ENCODE results near the gene CYB561D1. TPM values are rescaled to one million over a fixed set of nuclear protein-coding genes. Genes with fewer than 3 reads are reported as not detected.
"Not testable (repeated sequence)": the region's sequence is repeated elsewhere in the genome, so short reads cannot be mapped to it uniquely, and the experiment has no call there.

Gene CYB561D1
- total RNA-seq, 2 donors from 2014 or later: 21.0 to 23.5 TPM

DNA sequence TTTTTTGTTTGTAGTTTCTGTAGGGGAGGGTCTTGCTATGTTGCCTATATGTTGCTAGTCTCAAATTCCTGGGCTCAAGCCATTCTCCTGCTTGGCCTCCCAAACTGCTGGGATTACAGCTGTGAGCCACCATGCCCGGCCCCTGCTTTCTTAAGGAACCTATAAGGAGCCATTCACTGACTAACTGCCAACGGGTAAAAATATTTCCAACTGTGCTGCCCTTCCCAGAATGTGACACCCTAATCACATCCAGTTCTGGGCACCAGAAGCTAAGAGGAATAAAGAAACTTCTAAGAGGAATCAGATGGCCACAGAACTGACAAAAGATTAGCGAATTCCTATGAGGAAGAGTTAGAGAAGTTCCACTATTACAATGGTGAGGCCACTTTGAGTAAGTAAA, 21.1 kb upstream of the CYB561D1 start:
- Mint-ChIP-seq H3K27me3 (peaks cover 66% of the 10 kb centered on the region), H3K4me3 (no peak overlapping the region), H3K27ac (no peak overlapping the region), H3K4me1 (no peaks in the 10 kb centered on the region), H3K36me3 (ENCODE audit: low read depth) (no peaks in the 10 kb centered on the region)
- DNase-seq (no peak), ATAC-seq (no peak)
- H3K9me3 ChIP-seq (ENCODE audit: control insufficient read depth, low read length, poor library complexity, severe bottlenecking): no peaks in the 10 kb centered on the region

DNA sequence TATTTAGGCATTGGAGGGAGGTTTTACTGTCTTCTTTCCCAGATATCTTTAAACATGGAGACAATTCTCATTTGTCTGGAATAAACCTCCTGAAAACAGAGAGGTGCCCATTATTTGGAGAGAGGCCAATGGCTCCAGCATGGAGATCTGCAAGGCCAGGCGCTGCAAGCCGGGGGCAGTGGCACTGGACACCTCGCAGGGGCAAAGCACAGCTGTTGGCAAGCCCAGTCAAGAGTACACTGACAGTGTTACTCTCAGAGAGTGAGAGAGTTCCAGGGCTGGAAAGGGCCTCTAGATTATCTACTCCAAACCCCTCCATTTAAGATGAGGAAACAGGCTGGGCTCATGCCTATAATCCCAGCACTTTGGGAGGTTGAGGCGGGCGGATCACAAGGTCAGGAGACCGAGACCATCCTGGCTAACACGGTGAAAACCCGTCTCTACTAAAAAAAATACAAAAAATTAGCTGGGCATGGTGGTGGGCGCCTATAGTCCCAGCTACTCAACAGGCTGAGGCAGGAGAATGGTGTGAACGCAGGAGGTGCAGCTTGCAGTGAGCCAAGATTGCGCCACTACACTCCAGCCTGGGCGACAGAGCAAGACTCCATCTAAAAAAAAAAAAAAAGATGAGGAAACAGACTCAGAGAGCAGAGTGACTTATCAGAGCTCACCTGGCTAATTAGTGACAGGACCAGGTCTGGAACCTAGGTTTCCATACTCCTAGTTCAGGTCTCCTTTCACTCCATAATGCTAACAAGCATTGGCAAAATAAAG, 20.4 kb upstream of the CYB561D1 start:
- not testable (repeated sequence) for H3K4me1 Mint-ChIP-seq; H3K36me3 Mint-ChIP-seq (ENCODE audit: low read depth); ATAC-seq; DNase-seq; H3K4me3 Mint-ChIP-seq; H3K27ac Mint-ChIP-seq; H3K9me3 ChIP-seq (ENCODE audit: control insufficient read depth, low read length, poor library complexity, severe bottlenecking)
- H3K27me3 Mint-ChIP-seq: peaks cover 59% of the 10 kb centered on the region

DNA sequence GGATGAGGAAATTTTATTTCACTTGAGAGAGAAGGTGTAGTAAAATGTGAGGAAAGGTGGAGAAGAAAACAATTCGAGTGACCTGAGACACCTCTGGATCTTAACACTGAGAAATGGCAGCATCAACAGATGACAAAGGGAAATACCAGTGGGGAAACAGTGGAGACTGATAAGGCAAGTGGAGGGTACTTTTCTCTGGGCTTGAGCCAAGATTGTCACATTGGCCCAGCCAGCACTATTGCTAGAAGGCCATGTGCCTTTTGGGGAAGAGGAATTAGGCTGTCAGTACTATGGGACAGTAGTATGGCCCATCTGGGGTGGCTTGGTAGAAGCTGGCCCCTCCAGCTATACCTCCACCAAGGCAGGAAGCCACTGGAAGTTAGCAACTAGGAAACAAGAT, 19.2 kb upstream of the CYB561D1 start:
- ATAC-seq: no peak

GRCh38 chr1:109475261-109475660, 18.6 kb upstream of the CYB561D1 start:
- ATAC-seq (no peak), DNase-seq (no peak)
- Mint-ChIP-seq H3K4me3 (no peak overlapping the region), H3K36me3 (ENCODE audit: low read depth) (no peaks in the 10 kb centered on the region), H3K27me3 (peaks cover 56% of the 10 kb centered on the region), H3K4me1 (peaks cover 3% of the 10 kb centered on the region), H3K27ac (no peak overlapping the region)
- H3K9me3 ChIP-seq (ENCODE audit: control insufficient read depth, low read length, poor library complexity, severe bottlenecking): no peaks in the 10 kb centered on the region

More for the DNA sequence above, 19.2 kb upstream of the CYB561D1 start:
- H3K36me3 Mint-ChIP-seq (ENCODE audit: low read depth): no peaks in the 10 kb centered on the region
- H3K4me3 Mint-ChIP-seq: no peak overlapping the region
- H3K9me3 ChIP-seq (ENCODE audit: control insufficient read depth, low read length, poor library complexity, severe bottlenecking): no peaks in the 10 kb centered on the region
- no peak for DNase-seq
- H3K4me1 Mint-ChIP-seq: peaks cover 3% of the 10 kb centered on the region
- no peak overlapping the region for H3K27ac Mint-ChIP-seq
- H3K27me3 Mint-ChIP-seq: peaks cover 59% of the 10 kb centered on the region

- H3K9me3 ChIP-seq (ENCODE audit: control insufficient read depth, low read length, poor library complexity, severe bottlenecking): no peaks in the 10 kb centered on the region
- H3K27ac Mint-ChIP-seq: no peak overlapping the region
- ATAC-seq (no peak), DNase-seq (no peak)
- no peaks in the 10 kb centered on the region for H3K36me3 Mint-ChIP-seq (ENCODE audit: low read depth)
- peaks cover 45% of the 10 kb centered on the region for H3K27me3 Mint-ChIP-seq
- H3K4me1 Mint-ChIP-seq: peaks cover 3% of the 10 kb centered on the region
- H3K4me3 Mint-ChIP-seq: no peak overlapping the region
Observed at GRCh38 chr1:109476825-109477224, 17.1 kb upstream of the CYB561D1 start.

DNA sequence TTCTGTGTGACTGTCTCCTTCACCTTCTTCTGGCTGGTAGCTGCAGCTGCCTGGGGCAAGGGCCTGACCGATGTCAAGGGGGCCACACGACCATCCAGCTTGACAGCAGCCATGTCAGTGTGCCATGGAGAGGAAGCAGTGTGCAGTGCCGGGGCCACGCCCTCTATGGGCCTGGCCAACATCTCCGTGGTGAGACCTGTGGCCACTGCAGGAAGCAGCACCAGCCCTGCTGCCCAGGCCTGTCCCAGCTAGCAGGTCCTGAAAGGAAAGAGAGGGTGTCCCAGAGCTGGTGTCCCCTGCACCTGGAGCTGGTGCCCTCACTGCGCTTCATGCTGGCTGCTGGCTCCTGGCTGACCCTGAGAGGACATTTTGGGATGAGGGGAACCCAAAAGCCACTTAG, 16.1 kb upstream of the CYB561D1 start:
- no peak overlapping the region for H3K4me3 Mint-ChIP-seq
- peaks cover 8% of the 10 kb centered on the region for H3K4me1 Mint-ChIP-seq
- ATAC-seq (no peak), DNase-seq (no peak)
- H3K9me3 ChIP-seq (ENCODE audit: control insufficient read depth, low read length, poor library complexity, severe bottlenecking): no peaks in the 10 kb centered on the region
- peaks cover 38% of the 10 kb centered on the region for H3K27me3 Mint-ChIP-seq
- no peak overlapping the region for H3K27ac Mint-ChIP-seq
- no peaks in the 10 kb centered on the region for H3K36me3 Mint-ChIP-seq (ENCODE audit: low read depth)

DNA sequence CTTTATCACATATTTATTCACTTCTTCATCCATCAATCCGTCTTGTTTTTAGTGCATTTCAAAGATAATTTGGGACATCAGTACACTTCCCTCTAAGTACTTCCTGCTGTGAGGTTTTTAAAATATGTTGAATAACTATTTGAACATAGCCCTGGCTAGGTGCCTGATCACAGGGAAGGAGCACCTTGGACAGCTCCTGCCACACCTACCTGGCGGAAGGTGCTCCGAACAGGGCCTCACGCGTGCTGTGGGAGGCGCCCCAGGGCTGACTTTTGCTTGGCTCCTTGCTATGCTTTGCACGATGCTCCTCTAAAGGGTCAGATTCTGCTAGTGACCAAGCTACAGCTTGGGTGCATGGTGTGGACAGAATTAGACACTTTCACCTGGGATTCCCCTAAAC, 15.1 kb upstream of the CYB561D1 start:
- peaks cover 32% of the 10 kb centered on the region for H3K27me3 Mint-ChIP-seq
- no peak overlapping the region for H3K4me3 Mint-ChIP-seq
- H3K36me3 Mint-ChIP-seq (ENCODE audit: low read depth): no peaks in the 10 kb centered on the region
- no peaks in the 10 kb centered on the region for H3K9me3 ChIP-seq (ENCODE audit: control insufficient read depth, low read length, poor library complexity, severe bottlenecking)
- ATAC-seq (no peak), DNase-seq (peak in 1 of 3 donors; percentile 38)
- H3K4me1 Mint-ChIP-seq: peaks cover 15% of the 10 kb centered on the region
- no peak overlapping the region for H3K27ac Mint-ChIP-seq

DNA sequence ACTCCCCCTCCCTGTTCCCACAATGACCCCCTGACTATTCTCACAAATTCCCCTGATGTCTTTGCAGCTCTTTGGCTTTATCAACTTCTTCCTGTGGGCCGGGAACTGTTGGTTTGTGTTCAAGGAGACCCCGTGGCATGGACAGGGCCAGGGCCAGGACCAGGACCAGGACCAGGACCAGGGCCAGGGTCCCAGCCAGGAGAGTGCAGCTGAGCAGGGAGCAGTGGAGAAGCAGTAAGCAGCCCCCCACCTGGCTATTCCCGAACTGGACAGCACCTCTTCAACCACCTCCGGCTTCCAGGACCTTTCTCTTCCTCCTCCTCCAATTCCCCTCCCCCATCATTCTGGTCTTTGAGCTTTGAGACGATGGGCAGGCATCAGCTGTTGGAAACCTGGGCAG, 14.6 kb upstream of the CYB561D1 start:
- Mint-ChIP-seq H3K27ac (no peak overlapping the region), H3K4me3 (no peak overlapping the region), H3K36me3 (ENCODE audit: low read depth) (no peaks in the 10 kb centered on the region), H3K27me3 (peaks cover 31% of the 10 kb centered on the region), H3K4me1 (peaks cover 18% of the 10 kb centered on the region)
- H3K9me3 ChIP-seq (ENCODE audit: control insufficient read depth, low read length, poor library complexity, severe bottlenecking): no peaks in the 10 kb centered on the region
- DNase-seq (no peak), ATAC-seq (no peak)

GRCh38 chr1:109479901-109480300, 14.0 kb upstream of the CYB561D1 start:
- H3K27ac Mint-ChIP-seq: no peak overlapping the region
- DNase-seq (no peak), ATAC-seq (no peak)
- no peaks in the 10 kb centered on the region for H3K9me3 ChIP-seq (ENCODE audit: control insufficient read depth, low read length, poor library complexity, severe bottlenecking)
- H3K27me3 Mint-ChIP-seq: peaks cover 25% of the 10 kb centered on the region
- no peak overlapping the region for H3K4me3 Mint-ChIP-seq
- no peaks in the 10 kb centered on the region for H3K36me3 Mint-ChIP-seq (ENCODE audit: low read depth)
- H3K4me1 Mint-ChIP-seq: peaks cover 24% of the 10 kb centered on the region

GRCh38 chr1:109481646-109482045, 12.2 kb upstream of the CYB561D1 start:
- DNase-seq (no peak), ATAC-seq (no peak)
- peaks cover 11% of the 10 kb centered on the region for H3K27me3 Mint-ChIP-seq
- peaks cover 32% of the 10 kb centered on the region for H3K4me1 Mint-ChIP-seq
- H3K36me3 Mint-ChIP-seq (ENCODE audit: low read depth): peaks cover 3% of the 10 kb centered on the region
- no peaks in the 10 kb centered on the region for H3K9me3 ChIP-seq (ENCODE audit: control insufficient read depth, low read length, poor library complexity, severe bottlenecking)
- H3K4me3 Mint-ChIP-seq: no peak overlapping the region
- no peak overlapping the region for H3K27ac Mint-ChIP-seq

DNA sequence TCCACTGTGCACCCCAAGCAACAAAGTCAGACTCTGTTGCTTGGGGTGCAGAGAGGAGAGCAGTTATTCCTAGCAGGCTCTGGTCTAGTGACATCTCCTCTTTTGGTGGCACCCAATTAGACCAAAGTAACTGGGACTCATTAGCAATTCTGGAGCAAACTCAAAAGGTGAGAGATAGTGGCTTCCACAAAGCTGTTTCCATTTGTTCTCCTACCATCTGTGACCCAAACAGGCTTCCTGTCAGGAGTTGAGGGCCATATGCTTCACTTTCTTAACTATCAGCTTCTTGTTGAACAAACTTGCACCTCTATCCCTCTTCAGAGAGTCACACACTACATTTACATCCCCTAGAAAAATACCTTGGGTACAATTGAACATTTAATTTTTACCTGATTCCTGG, 11.7 kb upstream of the CYB561D1 start:
- DNase-seq (no peak), ATAC-seq (no peak)
- Mint-ChIP-seq H3K4me3 (no peak overlapping the region), H3K27ac (peak overlapping the region; percentile 89), H3K4me1 (peaks cover 32% of the 10 kb centered on the region), H3K27me3 (peaks cover 8% of the 10 kb centered on the region), H3K36me3 (ENCODE audit: low read depth) (peaks cover 3% of the 10 kb centered on the region)
- H3K9me3 ChIP-seq (ENCODE audit: control insufficient read depth, low read length, poor library complexity, severe bottlenecking): no peaks in the 10 kb centered on the region

GRCh38 chr1:109482791-109483671, 10.9 kb upstream of the CYB561D1 start:
- peak overlapping the region; percentile 89 for H3K27ac Mint-ChIP-seq
- H3K36me3 Mint-ChIP-seq (ENCODE audit: low read depth): peaks cover 3% of the 10 kb centered on the region
- H3K4me1 Mint-ChIP-seq: peaks cover 32% of the 10 kb centered on the region

DNA sequence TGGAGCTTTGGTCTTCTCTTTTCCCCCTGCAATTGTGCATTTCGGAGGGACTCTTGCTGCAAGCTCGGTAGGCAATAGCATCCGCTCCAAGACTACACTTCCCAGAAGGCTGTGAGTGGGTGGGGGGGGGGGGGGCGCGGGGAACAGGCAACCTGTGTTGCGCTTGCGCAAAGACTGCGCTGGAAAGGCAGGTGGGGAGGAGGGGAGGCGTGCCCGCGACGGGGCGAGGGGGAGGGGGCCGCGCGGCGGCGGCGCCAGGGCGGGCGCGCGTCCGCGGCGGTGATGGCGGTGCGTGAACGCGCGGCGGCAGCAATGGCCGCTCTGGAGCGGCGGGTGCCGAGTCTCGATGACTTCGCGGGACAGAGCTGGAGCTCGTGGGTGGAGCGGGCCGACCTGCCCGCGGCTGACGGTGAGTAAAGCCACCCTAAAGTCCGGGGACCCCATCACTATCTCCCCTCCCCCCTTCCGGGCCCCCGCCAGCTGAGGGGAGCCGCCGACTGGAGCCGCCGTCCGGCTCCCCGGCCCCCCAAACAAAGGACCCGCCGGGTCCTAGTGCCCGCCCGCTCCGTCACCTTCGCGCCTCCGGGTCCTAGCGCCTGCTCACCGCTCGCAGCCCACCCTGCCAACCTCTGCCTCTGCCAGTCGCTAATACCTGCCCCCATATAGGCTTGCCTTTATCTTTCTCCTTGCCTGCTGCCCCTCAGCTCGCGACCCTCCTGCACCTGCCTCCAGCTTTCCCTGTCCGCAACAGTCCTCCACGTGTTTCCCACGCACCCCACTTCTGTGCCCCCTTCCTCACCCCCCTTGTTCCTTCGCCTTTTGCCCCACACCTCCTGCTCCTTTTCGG, 10.0 kb upstream of the CYB561D1 start, which contains the start of gene ATXN7L2:
Gene ATXN7L2, plus strand, starts transcription at position 234 of the 847 bp plus-strand sequence. Its CDS starts 49 bp downstream, at position 283.
- Mint-ChIP-seq H3K4me1 (peaks cover 32% of the 10 kb centered on the region), H3K27me3 (peaks cover 5% of the 10 kb centered on the region), H3K27ac (peak within 1 kb of the TSS; percentile 89), H3K36me3 (ENCODE audit: low read depth) (peaks cover 3% of the 10 kb centered on the region), H3K4me3 (peak within 1 kb of the TSS; percentile 95)
- peak; percentile 87 to 94 (median 93) for DNase-seq
- H3K9me3 ChIP-seq (ENCODE audit: control insufficient read depth, low read length, poor library complexity, severe bottlenecking): no peaks in the 10 kb centered on the region
- peak; percentile 84 for ATAC-seq

More at GRCh38 chr1:109482791-109483671, 10.9 kb upstream of the CYB561D1 start:
- ATAC-seq: peak; percentile 51
- Mint-ChIP-seq H3K27me3 (peaks cover 5% of the 10 kb centered on the region), H3K4me3 (peak overlapping the region; percentile 95)
- peak in 2 of 3 donors; percentile 36 for DNase-seq
- H3K9me3 ChIP-seq (ENCODE audit: control insufficient read depth, low read length, poor library complexity, severe bottlenecking): no peaks in the 10 kb centered on the region
